CD14-positive monocyte (primary cell): ENCODE results near the gene EXOC6B. TPM values are rescaled to one million over a fixed set of nuclear protein-coding genes. Genes with fewer than 3 reads are reported as not detected.

Experiments used
- DNase-seq, 3 donors: peaks; one replicate each; pipeline ENCODE4 v3.0.0-alpha.2; 2011 to 2022
- H2AFZ ChIP-seq: 2 replicates; pipeline ENCODE4 v1.6.0; 2012; ENCODE audit warnings: mild to moderate bottlenecking, low read depth, low read length, inconsistent platforms; ENCODE audit not compliant: insufficient read depth, poor library complexity, severe bottlenecking
- H3K27ac ChIP-seq, 2 donors: 1 replicate in 1 of 2; 2 replicates in 1 of 2; pipeline ENCODE4 v1.5.1; 2012 to 2013; ENCODE audit warnings: low read length in 2 of 2, control low read depth in 1 of 2, inconsistent platforms in 1 of 2, low read depth in 1 of 2, mild to moderate bottlenecking in 1 of 2
- H3K27me3 ChIP-seq, 2 donors: one replicate each; pipeline versions ENCODE4 v1.6.0 to v1.6.1; 2011 to 2013; ENCODE audit warnings: low read length in 2 of 2; ENCODE audit not compliant: control insufficient read depth in 2 of 2, insufficient read depth in 2 of 2
- H3K36me3 ChIP-seq, 2 donors: replicated peaks in 1 of 2; 1 replicate in 1 of 2; 2 replicates in 1 of 2; pipeline versions ENCODE4 v1.5.1 to v1.6.1; 2012 to 2013; ENCODE audit warnings: low read length in 2 of 2, control low read depth in 1 of 2, inconsistent platforms in 1 of 2, mild to moderate bottlenecking in 1 of 2; ENCODE audit not compliant: insufficient read depth in 2 of 2, control insufficient read depth in 1 of 2
- H3K4me1 ChIP-seq, 2 donors: 1 replicate in 1 of 2; 2 replicates in 1 of 2; pipeline versions ENCODE4 v1.5.1 to v1.6.1; 2012 to 2013; ENCODE audit warnings: low read length in 2 of 2, control low read depth in 1 of 2, inconsistent platforms in 1 of 2, mild to moderate bottlenecking in 1 of 2, moderate library complexity in 1 of 2; ENCODE audit not compliant: insufficient read depth in 2 of 2, control insufficient read depth in 1 of 2
- H3K4me2 ChIP-seq: replicated peaks from 2 replicates; pipeline ENCODE3; 2012; ENCODE audit warnings: low read length, moderate library complexity, mild to moderate bottlenecking; ENCODE audit not compliant: poor library complexity, severe bottlenecking; ENCODE audit errors: extremely low read depth
- H3K4me3 ChIP-seq, 3 experiments: fragments of 200-600 bp in 1 of 3; sonication (generic) in 1 of 3; replicated peaks in 1 of 3; 1 replicate in 2 of 3; 2 replicates in 1 of 3; pipeline ENCODE4 v1.5.1; 2011 to 2013; ENCODE audit warnings: low read length in 3 of 3, mild to moderate bottlenecking in 3 of 3, control low read depth in 2 of 3, low read depth in 2 of 3, inconsistent platforms in 1 of 3, moderate library complexity in 1 of 3
- H3K79me2 ChIP-seq: 2 replicates; pipeline ENCODE4 v1.6.0; 2012; ENCODE audit warnings: mild to moderate bottlenecking, control low read depth, inconsistent platforms, low read length, moderate library complexity; ENCODE audit not compliant: insufficient read depth
- H3K9ac ChIP-seq: 2 replicates; pipeline ENCODE4 v1.6.0; 2017; ENCODE audit warnings: low read length, mild to moderate bottlenecking; ENCODE audit not compliant: insufficient read depth, poor library complexity, severe bottlenecking
- H3K9me3 ChIP-seq, 2 donors: replicated peaks in 1 of 2; 1 replicate in 1 of 2; 2 replicates in 1 of 2; pipeline versions ENCODE4 v1.5.1 to v1.6.1; 2012 to 2013; ENCODE audit warnings: low read length in 2 of 2, control low read depth in 1 of 2; ENCODE audit not compliant: control insufficient read depth in 1 of 2, insufficient read depth in 1 of 2
- H4K20me1 ChIP-seq: 2 replicates; pipeline ENCODE4 v1.6.0; 2012; ENCODE audit warnings: mild to moderate bottlenecking, low read length, control low read depth, moderate library complexity; ENCODE audit not compliant: insufficient read depth
- H3K27ac Mint-ChIP-seq, 7 donors: one replicate each; pipeline ENCODE4 v1.8.0; 2020; ENCODE audit warnings: mild to moderate bottlenecking in 7 of 7, mixed read lengths in 7 of 7, moderate library complexity in 6 of 7, inconsistent platforms in 2 of 7
- H3K27me3 Mint-ChIP-seq, 3 donors: one replicate each; pipeline ENCODE4 v1.8.0; 2021 to 2022; ENCODE audit warnings: low read depth in 3 of 3, mild to moderate bottlenecking in 3 of 3, mixed read lengths in 3 of 3, moderate library complexity in 3 of 3, inconsistent platforms in 1 of 3
- H3K36me3 Mint-ChIP-seq, 2 donors: one replicate each; pipeline ENCODE4 v1.8.0; 2020; ENCODE audit warnings: mixed read lengths in 2 of 2, inconsistent platforms in 1 of 2, mild to moderate bottlenecking in 1 of 2
- H3K4me1 Mint-ChIP-seq: one replicate; pipeline ENCODE4 v1.8.0; 2020; ENCODE audit warnings: mild to moderate bottlenecking, mixed read lengths
- H3K4me3 Mint-ChIP-seq, 2 donors: one replicate each; pipeline ENCODE4 v1.8.0; 2020; ENCODE audit warnings: mild to moderate bottlenecking in 2 of 2, mixed read lengths in 2 of 2, moderate library complexity in 1 of 2
- H3K9me3 Mint-ChIP-seq, 7 donors: one replicate each; pipeline ENCODE4 v1.8.0; 2020 to 2022; ENCODE audit warnings: mixed read lengths in 7 of 7, mild to moderate bottlenecking in 6 of 7, moderate library complexity in 6 of 7, inconsistent platforms in 2 of 7
- WGBS: methylation state at CpG from one replicate; pipeline ENCODE4 v1.1.5; 2013; ENCODE audit warnings: missing lambda C conversion rate; ENCODE audit not compliant: insufficient coverage; 5-methylcytosine and 5-hydroxymethylcytosine counted together
- intact Hi-C, 2 donors: fragments of 100-400 bp; cut with micrococcal nuclease; formaldehyde crosslinking; loops; one replicate each; pipeline versions ENCODE4 v1.15.0 to v1.15.1; 2023
- polyA plus RNA-seq, 3 donors: library from polyadenylated mRNA; depleted of rRNA in 1 of 3; unstranded in 2 of 3; stranded (reverse) in 1 of 3; fragments of 300-500 nt in 2 of 3; fragments of >200 nt in 1 of 3; fragmentation: Illumina TruSeq in 2 of 3; gene quantifications; 1 replicate in 2 of 3; 2 replicates in 1 of 3; pipeline ENCODE4 v1.2.3, GENCODE V29; 2012 to 2021
- TF ChIP-seq, protein P1 (sequence below): fragments of 200-600 bp; IDR thresholded peaks from one replicate; pipeline ENCODE4 v1.8.0; 2022; ENCODE audit warnings: antibody characterized with exemption, mild to moderate bottlenecking

EXOC6B gene
- polyA plus RNA-seq, 3 donors, result 1.8 to 2.8 (median 2.1) TPM

DNA sequence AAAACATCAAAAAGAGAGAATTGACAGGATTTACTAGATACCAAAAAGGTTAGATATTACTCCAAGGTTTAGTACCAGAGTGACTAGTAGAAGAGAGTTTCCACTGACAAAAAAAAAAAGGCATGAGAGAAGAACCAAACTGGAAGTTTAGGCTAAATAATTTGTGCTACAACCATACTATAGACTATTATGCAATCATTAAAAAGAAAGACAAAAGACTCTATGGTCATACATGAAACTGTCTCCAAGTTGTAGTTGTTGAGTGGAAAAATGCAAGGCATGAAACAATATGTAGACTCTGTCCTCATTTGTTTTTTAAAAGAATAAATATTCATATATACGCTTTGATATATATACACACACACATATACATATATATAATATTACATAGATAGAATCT lies 1.7 kb upstream of the EXOC6B start:
- peaks cover 0 to 3% of the 10 kb centered on the region in 2 donors for H3K36me3 Mint-ChIP-seq
- peaks cover 6 to 16% of the 10 kb centered on the region in 2 donors for H3K27me3 ChIP-seq
- H3K9ac ChIP-seq, result no peak overlapping the region
- H2AFZ ChIP-seq, result no peak overlapping the region
- no peak overlapping the region for H3K4me2 ChIP-seq
- H3K27me3 Mint-ChIP-seq, result peaks cover 17 to 29% (median 29%) of the 10 kb centered on the region in 3 donors
- DNase-seq, result no peak
- TF ChIP-seq, protein P1, sequence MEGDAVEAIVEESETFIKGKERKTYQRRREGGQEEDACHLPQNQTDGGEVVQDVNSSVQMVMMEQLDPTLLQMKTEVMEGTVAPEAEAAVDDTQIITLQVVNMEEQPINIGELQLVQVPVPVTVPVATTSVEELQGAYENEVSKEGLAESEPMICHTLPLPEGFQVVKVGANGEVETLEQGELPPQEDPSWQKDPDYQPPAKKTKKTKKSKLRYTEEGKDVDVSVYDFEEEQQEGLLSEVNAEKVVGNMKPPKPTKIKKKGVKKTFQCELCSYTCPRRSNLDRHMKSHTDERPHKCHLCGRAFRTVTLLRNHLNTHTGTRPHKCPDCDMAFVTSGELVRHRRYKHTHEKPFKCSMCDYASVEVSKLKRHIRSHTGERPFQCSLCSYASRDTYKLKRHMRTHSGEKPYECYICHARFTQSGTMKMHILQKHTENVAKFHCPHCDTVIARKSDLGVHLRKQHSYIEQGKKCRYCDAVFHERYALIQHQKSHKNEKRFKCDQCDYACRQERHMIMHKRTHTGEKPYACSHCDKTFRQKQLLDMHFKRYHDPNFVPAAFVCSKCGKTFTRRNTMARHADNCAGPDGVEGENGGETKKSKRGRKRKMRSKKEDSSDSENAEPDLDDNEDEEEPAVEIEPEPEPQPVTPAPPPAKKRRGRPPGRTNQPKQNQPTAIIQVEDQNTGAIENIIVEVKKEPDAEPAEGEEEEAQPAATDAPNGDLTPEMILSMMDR, result no peak
- peaks cover 18% of the 10 kb centered on the region for H3K4me1 Mint-ChIP-seq
- peaks cover 3% of the 10 kb centered on the region for H3K79me2 ChIP-seq
- no peaks in the 10 kb centered on the region for H3K9me3 ChIP-seq
- H3K4me3 ChIP-seq, result no peak overlapping the region
- no peak overlapping the region for H3K4me3 Mint-ChIP-seq
- H3K27ac ChIP-seq, result no peak overlapping the region
- peaks cover 4% of the 10 kb centered on the region for H4K20me1 ChIP-seq
- H3K4me1 ChIP-seq, result peaks cover 11% of the 10 kb centered on the region in 2 donors
- peaks cover 0 to 3% (median 0%) of the 10 kb centered on the region in 7 donors for H3K9me3 Mint-ChIP-seq
- WGBS, result no CpG with 5 or more reads among the region's 1 CpG
- H3K36me3 ChIP-seq, result no peaks in the 10 kb centered on the region
- no peak overlapping the region for H3K27ac Mint-ChIP-seq
- intact Hi-C loops, result no loop called here

DNA sequence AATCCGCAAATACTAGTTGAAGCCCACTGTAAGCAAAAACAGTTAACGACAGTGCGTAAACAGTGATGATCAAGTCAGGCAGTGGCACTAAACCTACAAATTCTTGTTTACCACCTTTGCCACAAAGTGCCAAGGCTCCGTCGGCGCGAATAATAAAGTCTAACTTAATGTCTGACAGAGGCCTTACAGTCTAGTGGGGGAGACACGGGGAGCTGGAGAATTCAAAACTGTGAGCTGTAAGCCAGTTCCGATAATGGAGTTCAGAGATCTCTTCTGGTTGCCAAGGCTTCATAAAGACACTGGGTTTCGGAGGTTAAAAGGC lies 284 bp upstream of the EXOC6B start:
- Histone ChIP-seq H3K27me3 (peaks cover 6 to 16% of the 10 kb centered on the region in 2 donors), H3K79me2 (peaks cover 3% of the 10 kb centered on the region), H3K9me3 (no peaks in the 10 kb centered on the region), H3K9ac (peak overlapping the region; percentile 78), H3K36me3 (no peaks in the 10 kb centered on the region), H4K20me1 (peaks cover 7% of the 10 kb centered on the region), H3K4me3 (peak overlapping the region; percentile 84 to 98 (median 91)), H2AFZ (peak overlapping the region; percentile 94), H3K4me2 (peak overlapping the region; percentile 91), H3K27ac (peak overlapping the region in 1 of 2 donors; percentile 60), H3K4me1 (peaks cover 11% of the 10 kb centered on the region in 2 donors)
- H3K27ac Mint-ChIP-seq, result peak overlapping the region in 2 of 7 donors; percentile 6 to 70
- H3K4me1 Mint-ChIP-seq, result peaks cover 18% of the 10 kb centered on the region
- peaks cover 17 to 29% (median 26%) of the 10 kb centered on the region in 3 donors for H3K27me3 Mint-ChIP-seq
- peaks cover 0 to 3% of the 10 kb centered on the region in 2 donors for H3K36me3 Mint-ChIP-seq
- DNase-seq, result no peak
- intact Hi-C loops, result no loop called here
- WGBS, result 67% methylated on average over 10 of the region's 10 CpGs
- TF ChIP-seq, protein P1, result no peak
- peak overlapping the region; percentile 94 to 98 for H3K4me3 Mint-ChIP-seq
- peaks cover 0 to 3% (median 0%) of the 10 kb centered on the region in 7 donors for H3K9me3 Mint-ChIP-seq
